HG03457 (cell line): Measurements from ENCODE around the gene LHFPL2.

Source experiments
- ATAC-seq: cut with Tn5 transposase; IDR thresholded peaks from one replicate; pipeline ENCODE4 v1.9.1; 2021; ENCODE audit warnings: moderate number of reproducible peaks; ENCODE audit not compliant: unreplicated experiment

The LHFPL2 gene

DNA sequence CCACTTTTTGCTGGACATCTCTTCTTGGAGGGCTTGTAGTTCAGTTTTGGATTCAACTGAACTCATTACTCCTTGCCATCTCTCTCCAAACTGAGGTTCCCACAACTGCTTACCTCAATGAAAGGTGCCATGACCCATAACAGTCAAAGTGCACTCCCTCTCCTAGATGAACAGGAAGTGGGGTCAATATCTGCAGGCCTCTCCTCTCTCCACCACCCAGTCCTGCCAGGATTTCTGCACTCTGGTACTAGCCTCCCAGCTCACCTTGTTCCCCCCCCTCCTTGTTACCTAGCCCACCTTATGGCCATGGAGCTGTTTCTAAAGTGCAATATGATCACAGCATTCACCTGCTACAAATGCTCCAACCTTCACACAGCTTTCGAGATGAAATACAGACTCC lies 5.9 kb downstream of the LHFPL2 start:
- ATAC-seq = no peak

DNA sequence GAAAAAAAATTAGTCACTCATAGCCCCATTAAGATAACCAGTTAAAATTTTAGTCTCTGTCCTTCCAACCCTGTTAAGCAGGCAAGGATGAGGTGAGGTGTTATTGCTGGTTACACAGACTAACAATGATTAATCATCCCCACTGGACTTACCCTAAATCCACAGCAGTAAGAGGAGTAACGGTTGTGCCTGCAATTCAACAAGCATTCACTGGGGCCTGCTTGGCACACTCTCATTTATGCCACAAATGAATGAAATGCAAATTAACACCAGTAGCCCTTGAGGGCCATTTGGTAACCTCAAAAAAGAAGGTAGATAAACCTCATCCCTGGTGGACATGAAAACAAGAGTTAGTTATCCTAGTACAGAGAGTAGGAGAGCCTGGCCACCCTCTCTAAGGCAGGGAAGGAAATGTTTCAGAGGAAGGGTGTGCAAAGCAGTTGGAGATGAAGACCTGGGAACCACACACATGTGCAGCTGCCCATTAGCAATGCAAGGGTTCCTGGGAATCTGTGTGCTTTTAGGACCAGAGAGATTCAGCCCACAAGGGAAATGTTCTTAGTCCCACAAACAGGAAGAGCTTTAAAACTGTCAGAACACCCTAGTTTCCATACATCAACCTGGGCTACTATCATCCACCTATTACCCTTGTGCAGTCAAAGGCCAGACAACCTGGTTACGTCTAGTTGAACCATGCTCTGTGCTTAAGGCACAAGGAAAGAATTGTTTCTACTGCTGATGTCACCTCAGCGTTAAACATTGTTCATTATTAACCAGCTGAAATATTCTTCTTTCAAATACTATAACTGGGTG lies 7.7 kb downstream of the LHFPL2 start:
- peak; percentile 83 for ATAC-seq

DNA sequence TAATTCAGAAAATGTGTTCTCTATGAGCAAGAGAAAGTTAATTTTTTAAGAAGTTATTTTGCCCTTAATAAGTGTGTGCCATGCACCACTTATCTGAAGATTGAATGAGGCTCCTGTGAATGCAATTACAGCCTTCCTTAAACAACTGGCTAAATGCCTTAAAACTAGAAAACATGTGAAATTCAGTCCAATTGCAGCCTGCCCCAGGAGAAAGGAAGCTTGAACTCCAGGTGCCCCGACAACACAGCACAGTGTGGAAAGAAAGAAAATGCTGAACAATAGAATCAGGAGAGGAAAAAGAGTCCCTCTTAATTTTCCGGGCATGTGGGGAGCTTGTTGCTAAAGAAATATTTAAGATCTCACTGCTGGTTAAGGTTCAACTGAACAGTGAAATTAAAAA lies 8.8 kb downstream of the LHFPL2 start:
- ATAC-seq = no peak

DNA sequence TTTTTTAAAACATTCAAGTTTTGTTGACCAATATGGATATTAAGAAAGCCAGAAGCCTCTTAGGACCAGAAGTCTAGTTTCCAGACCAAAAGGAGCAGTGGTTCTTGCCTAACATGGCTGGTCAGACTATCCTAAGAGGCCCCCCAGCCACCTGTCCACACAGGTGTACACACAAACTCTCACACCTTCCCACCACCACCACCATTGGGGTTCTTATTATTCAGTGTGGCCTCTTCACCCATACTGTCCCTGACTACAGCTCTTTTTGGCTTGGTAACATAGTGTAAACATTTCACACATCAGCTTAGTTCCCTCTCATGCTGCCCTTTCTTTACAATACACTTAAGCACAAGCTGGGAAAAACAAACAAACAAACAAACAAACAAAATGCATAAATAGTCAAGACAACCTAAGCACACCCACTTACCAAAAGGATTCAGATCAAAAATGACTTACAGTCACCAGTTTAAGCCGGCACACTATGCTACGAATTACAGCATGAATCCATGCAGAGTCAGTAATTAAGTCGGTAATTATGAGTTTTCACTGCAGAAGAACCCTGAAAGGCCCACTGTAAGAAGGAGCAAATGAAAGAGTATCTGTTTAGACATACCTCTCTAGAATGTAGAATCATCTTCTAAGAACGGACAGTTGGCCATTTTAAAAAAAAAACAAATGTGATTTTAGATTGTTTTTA lies 9.5 kb downstream of the LHFPL2 start:
- no peak for ATAC-seq

DNA sequence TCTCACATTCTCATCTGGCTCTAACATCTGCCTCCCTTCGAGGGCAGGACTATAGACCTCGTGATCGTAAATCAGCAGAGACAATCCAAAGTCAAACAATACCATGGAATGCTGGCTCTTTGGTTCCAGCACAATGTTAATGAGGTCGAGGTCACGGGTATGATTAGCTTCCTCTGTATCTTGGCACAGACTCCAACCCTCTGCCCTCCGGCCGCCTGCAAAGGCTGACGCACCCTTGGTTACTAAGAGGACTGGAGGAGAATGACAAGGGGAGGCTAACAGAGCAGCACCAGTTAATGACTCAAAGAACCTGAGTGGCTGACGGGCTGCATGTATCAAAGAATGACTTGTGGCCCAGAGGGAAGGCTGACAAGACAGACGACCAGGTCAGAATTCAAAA lies 10.1 kb downstream of the LHFPL2 start:
- no peak for ATAC-seq

DNA sequence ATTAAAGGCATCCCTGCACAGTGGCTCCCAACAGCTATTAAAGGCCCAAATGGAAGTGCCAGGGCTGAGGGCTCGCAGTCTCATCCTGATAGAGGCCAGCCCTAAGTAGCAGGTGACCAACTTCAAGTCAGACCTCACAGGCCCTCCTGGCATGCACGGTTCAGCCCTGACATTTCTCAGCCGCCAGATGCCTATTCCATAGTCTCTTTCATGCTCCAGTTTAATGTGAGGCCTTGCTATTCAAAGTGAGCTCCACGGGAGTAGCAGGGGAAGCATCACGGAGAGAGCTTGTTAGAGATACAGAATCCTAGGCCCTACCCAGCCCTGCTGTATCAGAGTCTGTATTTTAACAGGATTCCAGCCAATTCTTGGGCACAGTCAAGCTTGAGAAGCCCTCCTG lies 11.1 kb downstream of the LHFPL2 start:
- no peak for ATAC-seq

DNA sequence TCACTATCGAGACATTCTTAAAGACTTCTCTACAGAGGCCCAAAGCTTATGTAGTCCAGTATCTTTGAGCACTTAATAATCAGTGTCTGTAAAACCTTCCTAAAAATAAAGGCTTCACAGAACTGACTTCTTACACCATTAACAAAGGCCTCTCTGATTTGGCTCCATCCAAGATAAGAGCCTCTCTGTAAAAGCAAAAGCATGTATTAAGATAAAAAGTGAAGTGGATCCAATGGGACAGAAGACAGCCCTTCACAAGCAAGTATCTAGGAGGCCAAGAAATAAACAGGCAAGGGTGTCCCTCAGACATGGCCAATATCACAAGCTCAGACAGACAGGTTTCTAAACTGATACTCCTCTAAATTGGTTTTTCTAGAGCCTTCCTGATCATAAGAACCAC lies 11.9 kb downstream of the LHFPL2 start:
- ATAC-seq = no peak

DNA sequence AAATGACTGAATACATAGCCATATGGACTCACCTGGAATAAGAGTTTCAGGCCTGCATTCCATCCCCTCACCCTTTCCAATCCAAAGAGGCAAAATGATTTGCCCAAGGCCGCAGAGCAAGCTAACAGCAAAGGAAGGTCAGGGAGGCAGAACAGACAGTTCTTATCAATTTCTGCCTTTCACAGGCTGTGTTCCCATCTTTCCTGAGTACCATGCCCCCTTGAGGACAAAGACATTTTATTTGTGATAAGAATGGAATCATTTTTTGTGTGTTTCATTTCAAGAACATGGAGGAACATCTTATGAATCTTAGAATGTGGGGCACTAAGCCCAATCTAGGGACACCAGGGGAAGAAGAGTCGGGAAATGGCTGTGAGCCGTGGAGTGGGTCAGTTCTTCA lies 13.9 kb downstream of the LHFPL2 start:
- no peak for ATAC-seq

DNA sequence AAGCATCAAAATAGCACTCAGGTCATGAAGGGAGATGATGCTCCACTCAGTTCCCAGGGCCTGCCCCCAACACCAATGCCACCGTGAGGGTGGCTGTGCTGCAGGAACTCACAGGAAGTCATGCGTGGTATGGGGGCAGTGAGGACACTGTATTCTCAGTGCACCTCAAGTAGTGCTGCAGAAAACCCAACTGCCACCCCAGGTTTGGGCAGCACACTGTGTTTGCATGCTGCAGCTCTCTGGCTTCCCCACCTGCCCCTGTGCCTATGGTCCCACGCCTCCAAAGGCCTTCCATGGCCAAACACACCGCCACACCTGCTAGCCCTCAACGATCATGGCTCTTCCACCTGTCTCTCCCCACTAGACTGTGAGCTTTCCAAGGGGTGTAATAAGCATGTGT lies 14.3 kb downstream of the LHFPL2 start:
- ATAC-seq = no peak

DNA sequence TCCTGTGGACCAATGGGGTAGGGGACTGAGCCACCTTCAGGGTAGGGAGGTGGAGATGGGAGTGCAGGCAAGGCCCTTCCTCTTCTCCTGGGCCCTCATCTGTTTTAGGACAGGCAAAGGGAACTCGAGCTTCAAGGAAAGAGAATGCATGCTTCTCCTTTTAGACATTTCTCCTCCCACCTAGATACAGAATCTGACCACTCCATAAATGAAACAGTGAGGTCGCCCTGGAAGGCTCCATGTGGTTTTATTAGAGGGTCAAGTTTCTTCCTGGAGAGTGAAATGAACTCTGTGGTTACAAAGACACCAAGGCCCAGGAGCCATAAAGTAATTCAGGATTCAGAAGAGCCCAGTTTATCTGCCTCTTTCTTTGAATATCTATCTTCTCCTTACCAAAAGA lies 14.9 kb downstream of the LHFPL2 start:
- ATAC-seq = no peak

DNA sequence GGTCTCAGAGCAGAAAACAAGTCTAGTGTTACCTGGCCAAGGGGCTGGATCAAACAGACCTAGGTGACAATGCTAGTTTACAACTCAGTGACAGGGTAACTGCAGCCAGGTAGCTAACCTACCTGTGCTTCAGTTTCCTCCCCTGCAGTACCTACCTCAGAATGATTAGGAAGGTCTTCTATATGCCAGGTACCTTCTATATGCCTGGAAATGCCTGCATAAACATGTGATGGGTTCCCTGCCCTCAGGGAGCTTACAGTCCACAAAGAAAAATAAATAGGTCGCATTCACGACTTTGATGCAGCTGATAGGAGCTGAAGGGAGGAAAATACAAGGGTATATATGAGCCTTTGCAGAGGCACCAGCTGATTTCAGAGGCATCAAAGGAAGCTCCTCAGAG lies 16.1 kb downstream of the LHFPL2 start:
- ATAC-seq = no peak

DNA sequence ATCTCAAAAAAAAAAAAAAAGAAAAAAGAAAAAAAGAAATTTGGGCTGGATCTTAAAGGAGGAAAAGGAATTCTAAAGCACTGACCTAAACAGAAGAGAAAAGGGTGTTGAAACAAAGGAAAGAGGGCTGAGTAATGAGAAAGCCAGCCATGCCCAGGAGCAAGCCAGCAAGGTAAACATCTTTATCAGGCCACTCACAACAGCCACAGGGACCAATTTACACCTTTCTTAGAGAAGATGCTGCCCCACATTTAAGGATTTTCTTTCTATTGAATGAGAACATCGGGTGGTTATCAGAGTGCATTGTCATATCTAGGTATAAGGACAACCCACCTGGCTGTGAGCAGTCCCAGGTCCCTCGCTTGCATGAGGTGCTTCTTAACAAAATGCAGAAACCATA lies 16.6 kb downstream of the LHFPL2 start:
- ATAC-seq = no peak

DNA sequence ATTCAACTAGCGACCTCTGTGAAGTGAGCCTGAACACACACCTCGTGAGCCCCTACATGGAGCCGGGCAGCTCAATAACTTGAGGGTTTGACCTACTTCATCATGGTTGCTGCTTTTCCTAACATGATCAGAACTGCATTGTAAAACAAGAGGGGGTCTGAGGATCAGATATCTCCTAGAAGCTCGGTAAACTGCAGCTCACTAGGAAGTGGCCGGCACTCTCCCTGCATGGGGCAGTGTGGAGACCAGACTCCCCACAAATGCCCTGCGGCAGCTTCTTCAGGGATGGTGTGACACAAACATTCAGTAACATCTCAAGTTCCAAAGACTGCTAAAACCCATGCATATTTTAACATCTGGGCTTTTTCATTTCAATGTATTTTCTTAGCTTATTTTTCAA lies 18.5 kb downstream of the LHFPL2 start:
- ATAC-seq = no peak

DNA sequence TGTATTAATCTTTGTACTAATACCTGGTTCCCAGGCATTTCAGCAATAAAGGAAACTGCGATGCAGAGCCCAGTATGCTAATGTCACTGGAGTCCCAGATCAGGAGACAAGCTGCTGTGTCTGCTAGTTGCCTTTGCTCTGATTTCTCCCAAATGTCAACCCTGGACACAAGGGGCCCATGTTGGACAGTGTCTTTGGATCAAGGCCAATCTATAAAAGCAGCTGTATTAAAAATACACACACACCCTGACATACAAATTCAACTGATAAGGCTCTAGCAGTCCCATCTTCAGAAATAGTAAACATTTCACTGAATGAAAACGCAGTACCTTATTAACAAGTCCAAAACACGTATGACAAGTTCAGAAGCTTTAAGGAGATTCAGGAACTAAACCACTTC lies 18.9 kb downstream of the LHFPL2 start:
- ATAC-seq = no peak

DNA sequence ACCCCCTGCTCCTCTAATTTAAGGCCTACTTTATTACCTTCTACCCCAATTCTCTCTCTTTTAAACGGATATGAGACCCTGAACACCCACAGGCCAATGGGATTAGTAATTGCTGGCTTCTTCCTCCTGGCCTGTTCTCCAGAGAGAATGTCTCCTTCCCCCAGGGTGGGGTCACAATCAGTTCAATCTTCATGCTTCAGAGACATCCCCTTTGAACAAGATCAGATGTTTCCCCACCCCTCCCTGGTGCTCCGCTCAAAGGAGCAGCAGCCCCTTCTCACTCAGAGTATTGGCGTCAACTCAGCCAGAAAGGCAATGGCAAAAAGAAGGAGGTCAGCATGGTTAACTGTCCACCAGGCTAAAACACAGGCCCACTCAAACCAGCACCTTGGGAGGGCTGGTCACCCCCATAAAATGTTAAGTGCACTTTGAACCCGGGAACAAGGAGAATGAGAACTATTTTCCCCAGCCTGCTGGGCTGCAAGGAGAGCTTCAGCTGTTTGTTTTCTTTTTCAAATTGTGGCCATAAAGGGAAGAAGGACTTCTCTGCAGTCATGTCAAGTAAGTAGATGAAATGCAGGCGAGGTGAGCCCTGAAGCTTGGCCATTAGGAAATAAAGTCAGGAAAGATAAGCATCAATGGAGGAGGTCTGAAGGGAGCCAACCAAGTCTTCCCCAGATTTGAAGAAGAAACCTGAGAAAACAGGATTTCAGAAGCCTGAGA lies 20.1 kb downstream of the LHFPL2 start:
- no peak for ATAC-seq

DNA sequence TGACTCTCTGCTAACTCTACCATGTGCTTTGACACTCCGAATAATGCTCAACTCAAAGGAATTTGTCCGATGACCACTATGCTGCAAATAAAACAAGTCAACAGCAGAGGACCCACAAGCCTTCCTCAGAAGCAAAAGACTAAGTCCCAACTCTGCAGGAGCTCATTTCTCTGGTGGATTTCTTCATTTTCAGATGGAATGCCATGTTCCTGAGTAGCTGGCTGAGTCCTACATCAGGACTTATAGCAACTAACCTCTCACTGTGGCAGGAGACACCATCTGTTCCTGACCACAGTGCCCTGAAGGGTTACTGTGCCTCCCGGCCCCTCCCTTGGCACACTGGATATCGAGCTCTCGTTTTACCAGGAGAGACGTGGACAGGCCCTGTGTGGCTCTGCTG lies 20.8 kb downstream of the LHFPL2 start:
- ATAC-seq = no peak

DNA sequence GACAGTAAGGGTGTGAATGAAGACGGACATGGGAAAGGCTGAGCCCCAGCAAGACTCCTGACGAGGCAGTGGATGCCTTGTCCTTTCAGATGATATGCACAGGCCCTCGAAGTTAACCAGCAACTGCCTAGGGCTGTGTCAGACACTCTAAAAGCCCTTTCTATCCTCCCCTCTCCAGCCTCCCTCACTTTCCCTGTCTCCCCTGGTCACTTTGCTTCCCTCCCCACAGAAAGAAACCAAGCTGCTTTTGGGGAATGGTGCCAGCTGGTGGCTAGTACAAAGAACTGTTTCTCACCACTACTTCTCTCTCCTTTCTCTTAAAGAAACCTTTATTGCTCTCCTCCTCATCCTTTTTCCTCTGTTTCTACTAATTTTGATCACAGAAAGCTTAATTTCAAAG lies 21.4 kb downstream of the LHFPL2 start:
- no peak for ATAC-seq

DNA sequence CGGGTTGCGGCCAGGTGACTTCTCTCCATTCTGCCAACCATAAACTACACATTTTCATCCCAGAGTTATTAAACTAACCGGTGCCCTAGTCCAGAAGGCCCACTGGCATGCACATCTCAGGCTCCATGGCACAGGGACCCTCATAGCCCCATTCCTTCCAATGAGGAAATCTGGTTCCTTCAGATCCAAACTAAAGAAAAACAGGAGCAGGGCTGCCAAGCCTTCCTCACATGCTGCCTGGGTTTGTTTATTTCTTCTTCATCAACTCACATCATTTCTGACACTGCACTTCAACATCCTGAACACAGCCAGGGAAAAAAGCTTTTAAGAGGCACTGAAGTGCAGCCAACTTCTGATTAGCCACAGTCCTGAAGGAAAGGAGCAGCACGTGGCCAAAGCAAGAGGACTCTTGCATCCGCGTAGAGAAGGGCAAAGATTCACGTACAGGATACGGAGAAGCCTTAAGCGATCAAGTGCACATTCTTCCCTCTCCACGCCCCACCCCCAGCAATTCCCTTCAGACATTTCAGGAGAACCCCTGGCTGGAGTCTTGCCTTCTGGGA lies 22.5 kb downstream of the LHFPL2 start:
- no peak for ATAC-seq

DNA sequence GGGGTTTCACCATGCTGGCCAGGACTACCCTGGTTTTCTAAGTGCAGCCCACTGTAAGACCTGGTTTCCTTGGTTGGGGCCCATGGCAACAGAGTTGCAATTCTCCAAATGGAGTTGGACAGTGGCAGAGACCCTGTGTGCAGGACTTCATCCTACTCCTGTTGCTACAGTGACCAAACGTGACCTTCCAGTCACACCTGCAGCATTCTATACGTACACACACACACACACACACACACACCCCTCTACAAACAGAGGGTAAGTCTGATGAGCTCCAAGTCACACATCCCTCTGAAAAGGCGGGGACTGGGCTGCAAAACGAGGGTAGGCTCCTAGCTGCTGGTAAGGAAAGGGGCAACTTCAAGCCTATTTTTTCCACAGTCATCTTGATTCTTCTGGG lies 23.6 kb downstream of the LHFPL2 start:
- no peak for ATAC-seq

DNA sequence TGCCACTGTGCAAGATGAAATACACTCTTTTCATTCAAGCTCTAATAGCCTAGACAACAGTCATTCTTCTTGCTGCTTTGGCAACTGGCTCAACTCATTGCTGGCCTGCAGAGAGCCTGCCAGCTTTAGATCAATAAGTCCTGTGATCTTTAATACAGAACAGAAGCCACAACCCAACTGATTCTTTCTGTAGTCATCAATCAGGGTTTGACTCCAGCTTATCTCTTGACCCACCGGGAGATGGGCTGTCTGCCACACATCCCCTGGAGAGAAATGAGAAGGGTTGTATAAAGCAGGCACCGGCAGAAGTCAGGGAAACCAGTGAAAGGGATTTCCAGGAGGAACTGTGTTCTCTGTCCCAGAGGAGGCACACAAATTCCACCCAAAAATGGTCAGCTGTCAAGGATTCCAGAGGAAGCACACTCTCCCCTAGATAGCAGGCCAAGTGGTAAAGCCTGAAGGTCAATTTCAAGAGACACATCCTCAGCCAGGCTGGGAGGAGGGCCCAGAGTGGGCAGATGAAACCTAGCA lies 24.5 kb downstream of the LHFPL2 start:
- no peak for ATAC-seq

DNA sequence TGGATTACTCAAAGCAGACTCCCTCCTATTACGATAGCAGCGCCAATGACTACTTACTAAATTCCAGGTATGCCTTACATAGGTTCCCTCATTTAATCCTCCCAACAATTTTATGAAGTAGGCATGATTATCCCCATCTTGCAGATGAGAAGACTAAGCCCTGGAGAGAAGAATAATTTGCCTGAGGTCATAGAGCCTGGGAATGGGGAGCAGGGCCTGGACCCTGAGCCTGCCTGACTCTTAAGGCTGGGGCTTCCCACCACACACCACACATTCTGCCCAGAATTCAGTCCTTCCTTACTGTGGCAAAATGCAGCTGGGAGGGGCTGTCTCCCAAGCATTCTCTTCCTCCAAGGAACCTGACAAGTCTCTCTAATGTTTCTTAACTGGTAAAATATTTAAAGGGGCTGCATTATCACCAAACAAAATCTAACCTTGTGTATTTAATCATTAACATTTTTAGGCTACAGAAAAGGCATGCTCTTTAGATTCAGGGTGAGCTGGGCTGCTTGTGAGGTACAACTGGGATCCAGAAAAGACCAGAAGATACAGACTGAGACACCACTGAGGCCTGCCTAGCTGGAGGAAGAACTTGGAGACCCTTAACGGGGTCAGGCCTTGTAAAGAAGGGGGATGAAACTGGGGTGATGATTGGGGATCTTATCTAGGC lies 26.1 kb downstream of the LHFPL2 start:
- ATAC-seq = no peak
